GM19193 (cell line): Measurements from ENCODE around the gene LINC00237.

ENCODE experiments used
- POLR2A ChIP-seq: IDR thresholded peaks from 4 replicates; pipeline ENCODE4 v1.6.1; 2011; ENCODE audit not compliant: insufficient read depth, insufficient read length; ENCODE audit errors: extremely low read depth

The LINC00237 gene

GRCh38 chr20:21090111-21090618 is 16.0 kb downstream of the LINC00237 start:
- TF ChIP-seq POLR2A = no peak

- no peak for TF ChIP-seq POLR2A
Observed at GRCh38 chr20:21089391-21089790, 16.8 kb downstream of the LINC00237 start.

GRCh38 chr20:21087862-21088540 is 18.2 kb downstream of the LINC00237 start:
- TF ChIP-seq POLR2A = no peak

- TF ChIP-seq POLR2A = no peak
Observed at GRCh38 chr20:21083825-21084325, 22.3 kb downstream of the LINC00237 start.

- TF ChIP-seq POLR2A = no peak
Observed at GRCh38 chr20:21082584-21082983, 23.6 kb downstream of the LINC00237 start.

GRCh38 chr20:21077809-21078345 is 28.3 kb downstream of the LINC00237 start:
- no peak for TF ChIP-seq POLR2A

- no peak for TF ChIP-seq POLR2A
Observed at GRCh38 chr20:21076073-21076472, 30.1 kb downstream of the LINC00237 start.

- no peak for TF ChIP-seq POLR2A
Observed at GRCh38 chr20:21075471-21075870, 30.7 kb downstream of the LINC00237 start.

- TF ChIP-seq POLR2A = no peak
Observed at GRCh38 chr20:21074605-21075336, 31.4 kb downstream of the LINC00237 start.

- no peak for TF ChIP-seq POLR2A
Observed at GRCh38 chr20:21067255-21067654, 38.9 kb downstream of the LINC00237 start.

GRCh38 chr20:21064924-21065323 is 41.2 kb downstream of the LINC00237 start:
- no peak for TF ChIP-seq POLR2A

- TF ChIP-seq POLR2A = no peak
Observed at GRCh38 chr20:21063276-21063675, 42.9 kb downstream of the LINC00237 start.

GRCh38 chr20:21053002-21053762 is 53.0 kb downstream of the LINC00237 start:
- TF ChIP-seq POLR2A = no peak

- no peak for TF ChIP-seq POLR2A
Observed at GRCh38 chr20:21052686-21053001, 53.5 kb downstream of the LINC00237 start.

GRCh38 chr20:21052241-21052640 is 53.9 kb downstream of the LINC00237 start:
- no peak for TF ChIP-seq POLR2A
